ENCODE data around the gene FXN.

DNA sequence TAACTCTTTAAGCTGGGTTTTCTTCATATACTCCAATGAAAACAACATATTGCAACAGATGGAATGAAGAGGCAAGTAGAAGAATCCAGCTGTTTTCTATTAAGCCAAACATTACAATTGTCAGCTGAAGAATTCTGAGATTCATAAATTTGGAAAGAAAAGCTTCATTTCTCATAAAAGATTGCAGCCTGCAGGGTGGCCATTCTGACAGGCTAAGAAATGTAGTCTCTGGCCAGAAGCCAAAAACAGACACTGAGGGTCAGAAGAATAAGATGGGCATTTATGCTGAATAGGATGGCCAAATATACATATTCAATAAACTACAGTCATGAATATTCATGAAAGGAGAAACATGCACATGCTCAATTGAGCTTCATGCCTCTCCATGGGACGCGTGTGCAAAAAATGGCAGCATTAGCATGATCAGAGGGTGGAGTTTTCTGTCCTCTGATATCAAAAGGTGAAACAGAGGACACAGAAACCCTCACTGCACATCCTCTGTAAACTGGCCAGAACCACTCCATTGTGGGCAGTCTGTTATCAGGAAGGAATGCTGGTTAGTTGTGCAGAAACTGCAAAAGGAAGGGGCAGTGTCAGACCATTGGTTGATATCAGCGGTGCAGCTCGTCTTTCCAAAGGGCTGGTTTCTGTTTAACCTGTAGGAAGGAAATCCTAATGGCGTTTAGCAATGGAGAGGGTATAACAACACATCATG, 50.2 kb downstream of the FXN start:
- TF ChIP-seq CTCF (IDR thresholded peaks at IDR 0.05) = no peak
- no peak for TF ChIP-seq EP300 (IDR thresholded peaks at IDR 0.05; ENCODE audit: borderline replicate concordance in 1 of 2, low read depth in 1 of 2, low read length in 1 of 2)
- no peak for TF ChIP-seq JUND (IDR thresholded peaks at IDR 0.05)
- TF ChIP-seq REST (IDR thresholded peaks at IDR 0.05; ENCODE audit: low read depth, low read length) = no peak
- TF ChIP-seq NFIC (IDR thresholded peaks at IDR 0.05; ENCODE audit: borderline replicate concordance) = peak; percentile 62; the same call in 1 of the 2 replicates
